H1 (cell line): ENCODE results near the gene OGFOD1.

Source experiments
- CTCF ChIP-seq, 3 experiments: IDR thresholded peaks; 1 replicate in 2 of 3; 2 replicates in 1 of 3; pipeline versions ENCODE4 v1.5.1 to v1.6.1; 2011; ENCODE audit warnings: low read length in 3 of 3, mild to moderate bottlenecking in 3 of 3, inconsistent platforms in 2 of 3, low read depth in 1 of 3, moderate library complexity in 1 of 3; ENCODE audit not compliant: insufficient read depth in 1 of 3; ENCODE audit errors: control extremely low read depth in 1 of 3
- PHF8 ChIP-seq: fragments of 200-600 bp; sonication (generic); conservative IDR thresholded peaks from 2 replicates; pipeline ENCODE4 v1.7.1; 2012; ENCODE audit warnings: low read depth, mild to moderate bottlenecking, inconsistent platforms, low read length, moderate library complexity
- POLR2A ChIP-seq, 2 experiments: IDR thresholded peaks; 1 replicate in 1 of 2; 2 replicates in 1 of 2; pipeline ENCODE4 v1.6.1; 2011; ENCODE audit warnings: low read depth in 2 of 2, low read length in 2 of 2, mild to moderate bottlenecking in 2 of 2; ENCODE audit errors: control extremely low read depth in 1 of 2
- POLR2AphosphoS5 ChIP-seq: IDR thresholded peaks from 2 replicates; pipeline ENCODE4 v1.6.1; 2011; ENCODE audit warnings: low read depth, low read length
- RAD21 ChIP-seq, 2 experiments: IDR thresholded peaks in 1 of 2; conservative IDR thresholded peaks in 1 of 2; 2 replicates each; pipeline ENCODE4 v1.6.1; 2011; ENCODE audit warnings: low read depth in 2 of 2, low read length in 2 of 2, improper control_type of control experiment in 1 of 2, inconsistent platforms in 1 of 2, mild to moderate bottlenecking in 1 of 2, moderate library complexity in 1 of 2
- RFX5 ChIP-seq: IDR thresholded peaks from 2 replicates; pipeline ENCODE4 v1.6.1; 2011; ENCODE audit warnings: low read depth, low read length, improper control_type of control experiment, borderline replicate concordance
- SP1 ChIP-seq: IDR thresholded peaks from 2 replicates; pipeline ENCODE4 v1.6.1; 2011; ENCODE audit warnings: low read depth, low read length
- ZNF274 ChIP-seq: IDR thresholded peaks from 2 replicates; pipeline ENCODE4 v1.7.0; 2012; ENCODE audit warnings: low read length, borderline replicate concordance; ENCODE audit errors: extremely low read depth

- TF ChIP-seq PHF8, result no peak
- no peak for TF ChIP-seq CTCF (IDR thresholded peaks at IDR 0.05; ENCODE audit: control extremely low read depth in 1 of 3, insufficient read depth in 1 of 3, low read depth in 1 of 3, low read length in 3 of 3)
- no peak for TF ChIP-seq RAD21 (IDR thresholded peaks at IDR 0.05 in 1 of 2, conservative IDR thresholded peaks at IDR 0.05 in 1 of 2; ENCODE audit: low read depth in 2 of 2, low read length in 2 of 2)
- TF ChIP-seq SP1, result no peak
- no peak for TF ChIP-seq POLR2A (IDR thresholded peaks at IDR 0.05; ENCODE audit: control extremely low read depth in 1 of 2, low read depth in 2 of 2, low read length in 2 of 2)
- TF ChIP-seq ZNF274, result no peak
- no peak for TF ChIP-seq RFX5
- no peak for TF ChIP-seq POLR2AphosphoS5
These were observed 73.9 kb downstream of the OGFOD1 start for GRCh38 chr16:56525236-56525635.
